ENCODE measurements around the gene HHIP.

- no peak for TF ChIP-seq CTCF (IDR thresholded peaks at IDR 0.05)
- no peak for TF ChIP-seq POLR2A (IDR thresholded peaks at IDR 0.05)
- no peak for TF ChIP-seq POLR2AphosphoS5 (IDR thresholded peaks at IDR 0.05)
Observed at GRCh38 chr4:144714166-144714565, 68.2 kb downstream of the HHIP start.

All from prostate gland (tissue), 2 donors.